ENCODE measurements around the gene IL31RA. TPM values are rescaled to one million over a fixed set of nuclear protein-coding genes. Genes with fewer than 3 reads are reported as not detected.

IL31RA gene
- total RNA-seq, 4 donors from 2014 or later = 0.07 TPM; not detected in 3

DNA sequence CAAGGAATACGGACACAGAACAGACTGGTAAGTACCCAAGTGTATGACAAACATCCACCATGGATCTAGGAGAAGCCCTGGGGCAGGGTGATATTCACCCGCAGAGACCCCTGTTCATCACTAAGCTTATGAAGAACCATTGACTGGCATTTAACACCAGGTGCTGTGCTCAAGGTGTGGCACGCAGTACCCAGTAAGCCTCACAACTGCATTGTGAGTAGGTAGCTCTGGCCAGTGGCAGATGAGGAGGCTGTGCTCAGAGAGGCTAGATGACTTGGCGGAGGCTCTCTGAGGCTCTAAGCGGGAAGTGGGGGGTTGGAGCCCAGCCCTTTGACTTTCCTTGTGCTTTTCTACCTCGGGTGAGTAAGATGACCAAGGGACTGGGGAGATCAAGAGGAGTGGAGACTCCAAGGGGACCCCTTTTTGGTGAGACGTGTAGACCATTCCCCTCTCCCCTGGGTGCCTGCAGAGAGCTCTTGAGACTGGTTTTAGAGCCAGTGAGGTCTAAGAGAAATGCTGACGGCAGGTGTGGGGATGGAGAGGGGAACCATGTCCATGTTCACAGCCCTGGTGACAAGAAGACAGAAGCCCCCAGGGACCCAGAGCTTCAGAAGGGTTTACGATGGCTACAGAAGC lies 72.8 kb downstream of the IL31RA start:
- no peak for DNase-seq
- H3K27ac ChIP-seq = no peak overlapping the region
- intact Hi-C loops (cut with DNase I; ENCODE audit: low total_unique reads) = no loop called here

GRCh38 chr5:55924744-55925143 lies 73.6 kb downstream of the IL31RA start:
- H3K27me3 ChIP-seq = no peaks in the 10 kb centered on the region
- H3K9me3 ChIP-seq = no peaks in the 10 kb centered on the region
- no peak overlapping the region for H3K27ac ChIP-seq
- TF ChIP-seq POLR2A (IDR thresholded peaks at IDR 0.05) = no peak
- no peak for TF ChIP-seq CTCF (IDR thresholded peaks at IDR 0.05)
- no peak for DNase-seq
- intact Hi-C loops (cut with DNase I; ENCODE audit: low total_unique reads) = no loop called here
- no peaks in the 10 kb centered on the region for H3K4me1 ChIP-seq
- H3K4me3 ChIP-seq = no peak overlapping the region
- H3K36me3 ChIP-seq = no peaks in the 10 kb centered on the region

More for the DNA sequence above, 72.8 kb downstream of the IL31RA start:
- no peaks in the 10 kb centered on the region for H3K36me3 ChIP-seq
- no peaks in the 10 kb centered on the region for H3K27me3 ChIP-seq
- H3K9me3 ChIP-seq = no peaks in the 10 kb centered on the region
- no peak for TF ChIP-seq POLR2A (IDR thresholded peaks at IDR 0.05)
- no peak for TF ChIP-seq CTCF (IDR thresholded peaks at IDR 0.05)
- H3K4me1 ChIP-seq = no peaks in the 10 kb centered on the region
- H3K4me3 ChIP-seq = no peak overlapping the region

- TF ChIP-seq POLR2A (IDR thresholded peaks at IDR 0.05) = no peak
- no peak for TF ChIP-seq CTCF (IDR thresholded peaks at IDR 0.05)
- no peak for DNase-seq
- intact Hi-C loops (cut with DNase I; ENCODE audit: low total_unique reads) = no loop called here
Observed at GRCh38 chr5:55925181-55925580, 74.0 kb downstream of the IL31RA start.

GRCh38 chr5:55925712-55926111 lies 74.6 kb downstream of the IL31RA start:
- intact Hi-C loops (cut with DNase I; ENCODE audit: low total_unique reads) = no loop called here
- Histone ChIP-seq H3K27me3 (no peaks in the 10 kb centered on the region), H3K36me3 (no peaks in the 10 kb centered on the region), H3K9me3 (no peaks in the 10 kb centered on the region), H3K4me3 (no peak overlapping the region), H3K27ac (no peak overlapping the region), H3K4me1 (no peaks in the 10 kb centered on the region)
- TF ChIP-seq CTCF (IDR thresholded peaks at IDR 0.05) (no peak), POLR2A (IDR thresholded peaks at IDR 0.05) (no peak)
- DNase-seq = no peak

More at GRCh38 chr5:55925181-55925580, 74.0 kb downstream of the IL31RA start:
- H3K27ac ChIP-seq = no peak overlapping the region
- no peaks in the 10 kb centered on the region for H3K36me3 ChIP-seq
- no peak overlapping the region for H3K4me3 ChIP-seq
- no peaks in the 10 kb centered on the region for H3K9me3 ChIP-seq
- H3K27me3 ChIP-seq = no peaks in the 10 kb centered on the region
- H3K4me1 ChIP-seq = no peaks in the 10 kb centered on the region

DNA sequence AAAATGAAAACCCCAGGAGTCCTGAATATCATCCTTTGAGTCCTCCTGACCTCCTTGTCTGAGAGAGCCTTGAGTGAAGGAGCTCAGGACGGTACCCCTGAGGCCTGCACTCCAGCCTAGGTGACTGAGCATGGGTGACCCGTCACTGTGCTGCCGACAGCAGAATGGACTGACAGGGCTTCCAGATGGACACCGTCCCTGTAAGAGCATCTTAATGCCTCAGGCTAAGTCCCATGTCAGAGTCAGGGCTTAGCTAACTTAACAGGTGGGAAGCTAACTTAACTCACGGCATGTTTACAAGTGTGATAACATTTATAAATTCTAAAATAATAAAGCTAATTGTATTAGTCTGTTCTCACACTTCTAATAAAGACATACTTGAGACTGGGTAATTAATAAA lies 75.3 kb downstream of the IL31RA start:
- Histone ChIP-seq H3K36me3 (no peaks in the 10 kb centered on the region), H3K9me3 (no peaks in the 10 kb centered on the region), H3K4me1 (no peaks in the 10 kb centered on the region), H3K4me3 (no peak overlapping the region), H3K27ac (no peak overlapping the region), H3K27me3 (no peaks in the 10 kb centered on the region)
- no peak for DNase-seq
- TF ChIP-seq CTCF (IDR thresholded peaks at IDR 0.05) (no peak), POLR2A (IDR thresholded peaks at IDR 0.05) (no peak)
- intact Hi-C loops (cut with DNase I; ENCODE audit: low total_unique reads) = no loop called here

Data from uterus (tissue), 4 donors.